SK-N-SH (cell line): Measurements from ENCODE around the gene MRPL1. TPM values are rescaled to one million over a fixed set of nuclear protein-coding genes. Genes with fewer than 3 reads are reported as not detected.

Experiments
- CTCF ChIA-PET: fragments of 300-600, 350-600 bp; formaldehyde crosslinking; extraction: SDS; loops from one replicate; lab custom pipeline; 2021; lab: Yijun Ruan, JAX
- POLR2A ChIA-PET: fragments of 350-600 bp; sonication (Branson Sonifier 250); formaldehyde crosslinking; extraction: SDS; loops from one replicate; lab custom pipeline; 2020; ENCODE audit warnings: antibody characterized with exemption, inconsistent platforms; lab: Yijun Ruan, JAX
- DNase-seq: peaks from one replicate; pipeline ENCODE4 v3.0.0; 2012
- H2AFZ ChIP-seq: fragments of 200-600 bp; sonication (generic); 2 replicates; pipeline ENCODE4 v1.8.1; 2016; ENCODE audit warnings: antibody characterized with exemption, mild to moderate bottlenecking, low read depth
- H3F3A ChIP-seq: fragments of 200-600 bp; sonication (generic); replicated peaks from 2 replicates; pipeline ENCODE3; 2016; ENCODE audit warnings: antibody characterized with exemption, mild to moderate bottlenecking; ENCODE audit not compliant: insufficient read depth
- H3K27ac ChIP-seq, 2 experiments: fragments of 200-500 bp in 1 of 2; fragments of 200-600 bp in 1 of 2; sonication (Bioruptor generic) in 1 of 2; sonication (generic), shearing (Covaris generic) in 1 of 2; 2 replicates each; pipeline versions ENCODE4 v1.5.1 to v1.6.1; 2014 to 2016; ENCODE audit warnings: low read depth in 2 of 2, inconsistent platforms in 1 of 2, low read length in 1 of 2, mild to moderate bottlenecking in 1 of 2, mixed read lengths in 1 of 2
- H3K27me3 ChIP-seq: fragments of 200-600 bp; sonication (generic), shearing (Covaris generic); 2 replicates; pipeline ENCODE4 v1.6.1; 2016; ENCODE audit warnings: mixed run types; ENCODE audit not compliant: insufficient read depth
- H3K36me3 ChIP-seq, 2 experiments: fragments of 200-500 bp in 1 of 2; fragments of 200-600 bp in 1 of 2; sonication (Bioruptor generic) in 1 of 2; sonication (generic) in 1 of 2; replicated peaks in 1 of 2; 2 replicates each; pipeline versions ENCODE3 to v1.5.1; 2014 to 2016; ENCODE audit warnings: low read length in 1 of 2, mild to moderate bottlenecking in 1 of 2; ENCODE audit not compliant: insufficient read depth in 2 of 2, control insufficient read depth in 1 of 2
- H3K4me1 ChIP-seq, 2 experiments: fragments of 200-500 bp in 1 of 2; fragments of 200-600 bp in 1 of 2; sonication (Bioruptor generic) in 1 of 2; sonication (generic), shearing (Covaris generic) in 1 of 2; 2 replicates each; pipeline versions ENCODE4 v1.5.1 to v1.6.1; 2014 to 2016; ENCODE audit warnings: low read depth in 1 of 2, low read length in 1 of 2, mixed run types in 1 of 2; ENCODE audit not compliant: insufficient read depth in 2 of 2, control insufficient read depth in 1 of 2
- H3K4me2 ChIP-seq: fragments of 200-600 bp; sonication (generic), shearing (Covaris generic); 2 replicates; pipeline ENCODE4 v1.6.1; 2017; ENCODE audit warnings: mixed run types
- H3K4me3 ChIP-seq, 2 experiments: fragments of 200-500 bp in 1 of 2; fragments of 200-600 bp in 1 of 2; sonication (Bioruptor generic) in 1 of 2; sonication (generic), shearing (Covaris generic) in 1 of 2; 2 replicates each; pipeline versions ENCODE4 v1.5.1 to v1.8.1; 2014 to 2016; ENCODE audit warnings: low read depth in 2 of 2, inconsistent platforms in 1 of 2, low read length in 1 of 2, mild to moderate bottlenecking in 1 of 2, mixed read lengths in 1 of 2, moderate library complexity in 1 of 2
- H3K79me2 ChIP-seq: fragments of 200-600 bp; sonication (generic); 2 replicates; pipeline ENCODE4 v1.8.1; 2017; ENCODE audit warnings: mild to moderate bottlenecking; ENCODE audit not compliant: insufficient read depth
- H3K9ac ChIP-seq: fragments of 200-600 bp; sonication (generic); 2 replicates; pipeline ENCODE4 v1.6.1; 2017; ENCODE audit warnings: mixed run types
- H3K9me2 ChIP-seq: fragments of 200-600 bp; sonication (generic); 2 replicates; pipeline ENCODE4 v1.6.1; 2017; ENCODE audit warnings: mixed run types
- H3K9me3 ChIP-seq: fragments of 200-600 bp; sonication (generic); 2 replicates; pipeline ENCODE4 v1.6.1; 2017; ENCODE audit warnings: mixed run types, mild to moderate bottlenecking, moderate library complexity
- H4K20me1 ChIP-seq: fragments of 200-600 bp; sonication (generic); 2 replicates; pipeline ENCODE4 v1.6.1; 2017; ENCODE audit warnings: mild to moderate bottlenecking, mixed run types; ENCODE audit not compliant: insufficient read depth
- CHD2 ChIP-seq: fragments of 150-350 bp; IDR thresholded peaks from 2 replicates; pipeline ENCODE4 v1.6.1; 2018; ENCODE audit warnings: low read length; ENCODE audit not compliant: partially characterized antibody
- ELF1 ChIP-seq: IDR thresholded peaks from 2 replicates; pipeline ENCODE4 v1.4.0; 2012
- EP300 ChIP-seq, 2 experiments: IDR thresholded peaks; 2 replicates each; pipeline versions ENCODE4 v1.4.0 to v1.6.1; 2012; ENCODE audit warnings: borderline replicate concordance in 1 of 2, low read depth in 1 of 2, low read length in 1 of 2
- EZH2phosphoT487 ChIP-seq: fragments of 200-600 bp; sonication (generic); IDR thresholded peaks from 2 replicates; pipeline ENCODE4 v1.6.1; 2017; ENCODE audit warnings: low read depth, mixed run types, mild to moderate bottlenecking, antibody characterized with exemption, moderate library complexity, borderline replicate concordance
- FOSL2 ChIP-seq: IDR thresholded peaks from 2 replicates; pipeline ENCODE4 v1.4.0; 2012; ENCODE audit warnings: low read depth, mild to moderate bottlenecking, moderate library complexity, borderline replicate concordance
- FOXJ3 ChIP-seq: sonication (generic); formaldehyde crosslinking; IDR thresholded peaks from 2 replicates; pipeline ENCODE4 v1.5.1; 2020; ENCODE audit warnings: mild to moderate bottlenecking, missing genetic modification reagents
- GABPA ChIP-seq: IDR thresholded peaks from 2 replicates; pipeline ENCODE4 v1.4.0; 2012; ENCODE audit warnings: low read depth, mild to moderate bottlenecking
- IRF3 ChIP-seq: fragments of 150-350 bp; IDR thresholded peaks from 2 replicates; pipeline ENCODE4 v1.6.1; 2016; ENCODE audit warnings: mild to moderate bottlenecking, low read depth, low read length
- MAX ChIP-seq: IDR thresholded peaks from 2 replicates; pipeline ENCODE4 v1.4.0; 2012; ENCODE audit warnings: low read depth
- MEF2A ChIP-seq: IDR thresholded peaks from 2 replicates; pipeline ENCODE4 v1.4.0; 2012; ENCODE audit warnings: low read depth, borderline replicate concordance
- NFIC ChIP-seq: IDR thresholded peaks from 2 replicates; pipeline ENCODE4 v1.4.0; 2012; ENCODE audit warnings: borderline replicate concordance
- PBX3 ChIP-seq: IDR thresholded peaks from 2 replicates; pipeline ENCODE4; 2012
- POLR2AphosphoS5 ChIP-seq: IDR thresholded peaks from 2 replicates; pipeline ENCODE4 v1.6.1; 2012; ENCODE audit warnings: low read depth, low read length
- RAD21 ChIP-seq: IDR thresholded peaks from 2 replicates; pipeline ENCODE4 v1.6.1; 2012; ENCODE audit warnings: mild to moderate bottlenecking, low read length
- RFX5 ChIP-seq: IDR thresholded peaks from 2 replicates; pipeline ENCODE4 v1.6.1; 2012; ENCODE audit warnings: mild to moderate bottlenecking, improper control_type of control experiment, low read length
- SIN3A ChIP-seq: IDR thresholded peaks from 2 replicates; pipeline ENCODE4 v1.6.1; 2012; ENCODE audit warnings: low read depth, mild to moderate bottlenecking, low read length, moderate library complexity, borderline replicate concordance
- TCF12 ChIP-seq: IDR thresholded peaks from 2 replicates; pipeline ENCODE4 v1.4.0; 2012
- USF2 ChIP-seq: fragments of 150-350 bp; IDR thresholded peaks from 2 replicates; pipeline ENCODE4 v1.6.1; 2017; ENCODE audit warnings: antibody characterized with exemption, low read length, low read depth, borderline replicate concordance
- WGBS: methylation state at CpG from one replicate; pipeline ENCODE4 v1.1.6; 2017; ENCODE audit warnings: low lambda C conversion rate; 5-methylcytosine and 5-hydroxymethylcytosine counted together
- polyA plus RNA-seq, 3 experiments: library from polyadenylated mRNA; depleted of rRNA; stranded (reverse); fragments of >200 nt; gene quantifications; 2 replicates each; pipeline ENCODE4 v1.2.3, GENCODE V29; 2012

The MRPL1 gene
- polyA plus RNA-seq, 1 of the 3 experiments (the other 2 are of a cell fraction) = 11.0 TPM

- Histone ChIP-seq H3K4me3 (no peak overlapping the region), H3K36me3 (peaks cover 17 to 50% of the 10 kb centered on the region in 2 experiments), H3K9me2 (no peaks in the 10 kb centered on the region), H3K27me3 (no peaks in the 10 kb centered on the region), H4K20me1 (no peaks in the 10 kb centered on the region), H3F3A (peaks cover 6% of the 10 kb centered on the region), H3K9me3 (no peaks in the 10 kb centered on the region), H3K4me1 (peaks cover 0 to 2% of the 10 kb centered on the region in 2 experiments; a peak in 1 of 4 replicates), H2AFZ (no peak overlapping the region), H3K27ac (no peak overlapping the region), H3K4me2 (no peak overlapping the region), H3K9ac (no peak overlapping the region), H3K79me2 (no peaks in the 10 kb centered on the region)
- 86% methylated on average over 1 of the region's 1 CpG for WGBS
- DNase-seq = no peak
- TF ChIP-seq ELF1 (no peak), USF2 (no peak), FOXJ3 (CRISPR knock-in tag) (no peak), PBX3 (no peak), SIN3A (no peak), GABPA (no peak), IRF3 (no peak)
- CTCF ChIA-PET = interaction anchor here (0.7 kb wide), 1 partner anchor 38 kb away, joined by 3 read pairs; no protein-coding TSS in a partner anchor
- POLR2A ChIA-PET = no interaction called here
These were observed 40.6 kb downstream of the MRPL1 start for GRCh38 chr4:77903186-77903585.

GRCh38 chr4:77905651-77906263, 43.1 kb downstream of the MRPL1 start:
- ChIA-PET CTCF (interaction anchor here (1.4 kb wide), 1 partner anchor 24 kb away, joined by 3 read pairs; no protein-coding TSS in a partner anchor), POLR2A (no interaction called here)
- Histone ChIP-seq H3K9me3 (no peaks in the 10 kb centered on the region), H4K20me1 (no peaks in the 10 kb centered on the region), H3K9me2 (no peaks in the 10 kb centered on the region), H3K4me1 (no peaks in the 10 kb centered on the region), H3K27me3 (no peaks in the 10 kb centered on the region), H3K4me3 (no peak overlapping the region), H3K79me2 (0 out of 2 replicates have a peak, but pooled peaks cover 3% of the 10 kb centered on the region), H3K4me2 (no peak overlapping the region), H3K36me3 (peaks cover 18 to 49% of the 10 kb centered on the region in 2 experiments), H3F3A (peaks cover 6% of the 10 kb centered on the region), H2AFZ (no peak overlapping the region), H3K27ac (no peak overlapping the region), H3K9ac (no peak overlapping the region)
- TF ChIP-seq FOSL2 (no peak), MAX (no peak), MEF2A (no peak), FOXJ3 (CRISPR knock-in tag) (no peak), RFX5 (no peak), POLR2AphosphoS5 (no peak), EZH2phosphoT487 (no peak), NFIC (no peak), TCF12 (no peak), RAD21 (no peak), EP300 (IDR thresholded peaks at IDR 0.05; ENCODE audit: borderline replicate concordance in 1 of 2, low read depth in 1 of 2, low read length in 1 of 2) (no peak), CHD2 (no peak)
- peak; percentile 1 for DNase-seq
